Measurements from ENCODE around the gene FSD1. TPM values are rescaled to one million over a fixed set of nuclear protein-coding genes. Genes with fewer than 3 reads are reported as not detected.

The FSD1 gene
- total RNA-seq, 1 donor from 2014 or later: 0.26 TPM

GRCh38 chr19:4298810-4299550 lies 5.4 kb upstream of the FSD1 start:
- H3K4me3 ChIP-seq (ENCODE audit: low read depth, low read length): no peak overlapping the region
- no peaks in the 10 kb centered on the region for H3K36me3 ChIP-seq (ENCODE audit: control insufficient read depth, insufficient read depth, low read length)
- peaks cover 1% of the 10 kb centered on the region for H3K27me3 ChIP-seq (ENCODE audit: control insufficient read depth, insufficient read depth, low read length)
- TF ChIP-seq CTCF (IDR thresholded peaks at IDR 0.05; ENCODE audit: insufficient read depth, low read length, severe bottlenecking): no peak
- no peak for FAIRE-seq
- no peak for DNase-seq (ENCODE audit: low read depth)

DNA sequence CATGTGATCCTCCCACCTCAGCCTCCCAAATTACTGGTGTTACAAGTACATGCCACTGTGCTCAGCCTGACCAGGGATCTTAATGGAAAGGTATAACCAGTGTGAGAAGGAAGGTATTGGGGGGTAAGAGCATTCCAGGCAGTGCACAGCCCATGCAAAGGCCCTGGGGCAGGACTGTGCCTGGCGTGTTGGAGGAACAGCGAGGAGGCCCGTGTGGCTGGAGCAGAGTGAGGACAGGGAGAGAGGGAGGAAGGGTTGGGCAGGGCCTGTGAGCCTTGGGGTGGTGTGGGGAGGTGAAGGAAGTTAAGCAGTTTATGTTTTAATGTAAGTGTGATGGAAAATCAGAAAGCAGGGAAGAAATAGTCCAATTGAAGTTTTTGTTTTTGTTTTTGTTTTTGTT lies 3.8 kb upstream of the FSD1 start:
- no peak for DNase-seq (ENCODE audit: low read depth)
- Histone ChIP-seq H3K36me3 (ENCODE audit: control insufficient read depth, insufficient read depth, low read length) (no peaks in the 10 kb centered on the region), H3K27me3 (ENCODE audit: control insufficient read depth, insufficient read depth, low read length) (peaks cover 1% of the 10 kb centered on the region), H3K4me3 (ENCODE audit: low read depth, low read length) (no peak overlapping the region)
- FAIRE-seq: no peak
- TF ChIP-seq CTCF (IDR thresholded peaks at IDR 0.05; ENCODE audit: insufficient read depth, low read length, severe bottlenecking): no peak

DNA sequence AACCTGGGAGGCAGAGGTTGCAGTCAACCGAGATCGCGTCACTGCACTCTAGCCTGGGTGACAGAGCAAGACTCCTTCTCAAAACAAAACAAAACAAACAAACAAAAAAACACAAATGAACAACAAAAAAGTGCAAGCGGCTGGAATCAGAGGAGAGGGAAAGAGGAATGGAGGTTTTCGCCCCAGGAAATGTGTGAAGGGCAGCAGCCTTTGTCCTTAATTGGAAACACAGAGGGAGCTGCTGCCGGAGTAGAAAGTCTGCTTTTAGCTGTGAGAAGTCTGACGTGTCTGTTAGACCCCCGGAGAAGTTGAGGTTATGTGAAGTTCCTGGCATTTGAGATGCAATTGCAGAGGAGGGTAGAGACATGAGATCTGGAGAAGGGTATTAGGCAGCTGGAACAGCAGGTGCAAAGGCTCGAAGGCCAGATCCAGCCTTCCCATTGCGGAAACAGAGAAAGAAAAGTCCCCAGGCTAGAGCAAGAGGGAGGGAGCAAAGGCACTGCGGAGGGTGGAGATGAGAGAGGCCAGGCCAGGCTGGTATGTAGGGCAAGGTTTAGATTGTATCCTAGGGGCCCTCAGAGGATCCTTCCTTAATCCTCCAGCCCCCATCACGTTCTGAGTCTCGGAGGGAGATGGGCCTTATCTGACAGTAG lies 2.7 kb upstream of the FSD1 start:
- no peaks in the 10 kb centered on the region for H3K27me3 ChIP-seq (ENCODE audit: control insufficient read depth, insufficient read depth, low read length)
- no peak for TF ChIP-seq CTCF (IDR thresholded peaks at IDR 0.05; ENCODE audit: insufficient read depth, low read length, severe bottlenecking)
- no peak overlapping the region for H3K4me3 ChIP-seq (ENCODE audit: low read depth, low read length)
- DNase-seq (ENCODE audit: low read depth) (no peak), FAIRE-seq (no peak)
- H3K36me3 ChIP-seq (ENCODE audit: control insufficient read depth, insufficient read depth, low read length): no peaks in the 10 kb centered on the region

GRCh38 chr19:4302243-4302640 lies 2.2 kb upstream of the FSD1 start, which contains the start of gene TMIGD2:
Gene TMIGD2 (minus strand): TSS chr19:4302389. CDS start chr19:4302385, 4 bp downstream.
- Histone ChIP-seq H3K4me3 (ENCODE audit: low read depth, low read length) (no peak within 1 kb of the TSS), H3K27me3 (ENCODE audit: control insufficient read depth, insufficient read depth, low read length) (no peaks in the 10 kb centered on the region), H3K36me3 (ENCODE audit: control insufficient read depth, insufficient read depth, low read length) (no peaks in the 10 kb centered on the region)
- FAIRE-seq (no peak), DNase-seq (ENCODE audit: low read depth) (no peak)
- TF ChIP-seq CTCF (IDR thresholded peaks at IDR 0.05; ENCODE audit: insufficient read depth, low read length, severe bottlenecking): no peak

DNA sequence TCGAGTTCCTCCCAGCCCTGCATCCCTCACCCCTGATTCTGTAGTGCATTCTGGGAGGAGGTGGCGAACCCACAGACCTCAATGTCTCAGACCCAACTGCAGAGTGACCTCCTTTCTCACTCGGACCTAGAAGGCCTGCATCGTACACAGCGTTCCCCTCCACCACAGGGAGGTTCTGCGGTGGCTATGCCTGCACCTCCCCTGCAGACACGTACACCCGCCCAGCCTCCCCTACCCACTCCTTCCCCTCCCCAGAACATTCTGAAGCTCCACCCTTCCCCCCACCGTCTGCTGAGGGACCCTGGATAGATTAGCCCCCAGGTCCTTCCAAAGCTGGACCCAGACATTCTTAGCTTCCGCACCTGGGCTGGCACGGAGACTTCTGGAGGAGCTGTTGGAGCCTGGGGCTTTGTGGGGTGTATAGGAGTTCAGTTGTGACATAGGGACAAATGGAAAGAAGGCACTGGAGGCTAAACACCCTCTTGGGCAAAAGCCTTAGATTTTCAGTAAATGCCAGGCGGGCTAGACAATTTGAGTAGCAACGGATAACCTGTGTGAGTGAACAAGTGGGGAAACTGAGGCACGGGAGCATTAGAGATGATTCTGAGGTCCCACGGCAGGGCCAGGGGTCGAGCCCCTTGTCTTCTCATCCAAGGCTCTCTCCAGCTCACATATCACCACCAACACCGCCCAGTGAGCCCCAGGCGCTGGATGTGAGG lies 420 bp upstream of the FSD1 start:
- H3K4me3 ChIP-seq (ENCODE audit: low read depth, low read length): no peak overlapping the region
- DNase-seq (ENCODE audit: low read depth): no peak
- H3K27me3 ChIP-seq (ENCODE audit: control insufficient read depth, insufficient read depth, low read length): no peaks in the 10 kb centered on the region
- no peaks in the 10 kb centered on the region for H3K36me3 ChIP-seq (ENCODE audit: control insufficient read depth, insufficient read depth, low read length)
- no peak for TF ChIP-seq CTCF (IDR thresholded peaks at IDR 0.05; ENCODE audit: insufficient read depth, low read length, severe bottlenecking)
- FAIRE-seq: peak; percentile 23

Measured in bronchial epithelial cell (primary cell).